Natural killer cell (primary cell): ENCODE data around the gene ARHGAP26. TPM values are rescaled to one million over a fixed set of nuclear protein-coding genes. Genes with fewer than 3 reads are reported as not detected.
A peak's percentile ranks its signal among the peaks of the same experiment; 100 is the strongest.

ENCODE experiments used
- ATAC-seq, 3 donors: fragments of 150-1000 bp in 2 of 3; fragments of 200-7000 bp in 1 of 3; cut with Tn5 transposase; 1 replicate in 1 of 3; 2 replicates in 2 of 3; pipeline ENCODE4 v1.10.0; 2021; ENCODE audit warnings: mild to moderate bottlenecking in 2 of 3, moderate library complexity in 2 of 3
- DNase-seq, 2 donors: peaks; one replicate each; pipeline versions ENCODE4 v3.0.0 to v3.0.0-alpha.2; 2013 to 2021; ENCODE audit warnings: mixed read lengths in 1 of 2
- H3K27ac ChIP-seq: one replicate; pipeline ENCODE4 v1.5.1; 2013; ENCODE audit warnings: mild to moderate bottlenecking, low read length
- H3K27me3 ChIP-seq: one replicate; pipeline ENCODE4 v1.6.1; 2013; ENCODE audit warnings: low read length; ENCODE audit not compliant: control insufficient read depth, insufficient read depth
- H3K36me3 ChIP-seq: one replicate; pipeline ENCODE4 v1.6.1; 2013; ENCODE audit warnings: low read length; ENCODE audit not compliant: control insufficient read depth, insufficient read depth
- H3K4me1 ChIP-seq: one replicate; pipeline ENCODE4 v1.6.1; 2013; ENCODE audit warnings: low read length; ENCODE audit not compliant: control insufficient read depth, insufficient read depth
- H3K4me3 ChIP-seq: one replicate; pipeline ENCODE4 v1.5.1; 2013; ENCODE audit warnings: low read length
- H3K9me3 ChIP-seq: one replicate; pipeline ENCODE4 v1.6.1; 2013; ENCODE audit warnings: low read length; ENCODE audit not compliant: control insufficient read depth, insufficient read depth
- H3K27ac Mint-ChIP-seq, 2 donors: one replicate each; pipeline ENCODE4 v1.8.0; 2022; ENCODE audit warnings: mild to moderate bottlenecking in 2 of 2, mixed read lengths in 2 of 2, moderate library complexity in 1 of 2
- H3K27me3 Mint-ChIP-seq, 2 donors: one replicate each; pipeline ENCODE4 v1.8.0; 2022; ENCODE audit warnings: low read depth in 2 of 2, mixed read lengths in 2 of 2
- H3K36me3 Mint-ChIP-seq: one replicate; pipeline ENCODE4 v1.8.0; 2022; ENCODE audit warnings: mixed read lengths
- H3K4me1 Mint-ChIP-seq, 2 donors: one replicate each; pipeline ENCODE4 v1.8.0; 2022; ENCODE audit warnings: mixed read lengths in 2 of 2
- H3K4me3 Mint-ChIP-seq: one replicate; pipeline ENCODE4 v1.8.0; 2022; ENCODE audit warnings: mild to moderate bottlenecking, moderate library complexity, mixed read lengths
- H3K9me3 Mint-ChIP-seq, 2 donors: one replicate each; pipeline ENCODE4 v1.8.0; 2022; ENCODE audit warnings: mixed read lengths in 2 of 2
- WGBS: methylation state at CpG from one replicate; pipeline ENCODE4 v1.1.7; 2013; ENCODE audit warnings: missing lambda C conversion rate; ENCODE audit not compliant: insufficient coverage; 5-methylcytosine and 5-hydroxymethylcytosine counted together
- intact Hi-C: fragments of 100-400 bp; cut with micrococcal nuclease; formaldehyde crosslinking; loops from one replicate; pipeline ENCODE4 v1.14.2; 2022
- total RNA-seq, 4 donors: library from RNA; stranded (reverse); fragments of 120-200 nt in 1 of 4; gene quantifications; one replicate each; pipeline versions ENCODE4 v1.2.3 to v1.2.4, GENCODE V29; 2013 to 2022
- TF ChIP-seq, protein P1 (sequence below): fragments of 200-600 bp; IDR thresholded peaks from one replicate; pipeline ENCODE4 v1.8.0; 2022; ENCODE audit warnings: antibody characterized with exemption

ARHGAP26 gene
- total RNA-seq, 3 donors from 2014 or later (not counting 1 experiment from before 2014, with no cell fraction given), result 153 to 159 (median 158) TPM

DNA sequence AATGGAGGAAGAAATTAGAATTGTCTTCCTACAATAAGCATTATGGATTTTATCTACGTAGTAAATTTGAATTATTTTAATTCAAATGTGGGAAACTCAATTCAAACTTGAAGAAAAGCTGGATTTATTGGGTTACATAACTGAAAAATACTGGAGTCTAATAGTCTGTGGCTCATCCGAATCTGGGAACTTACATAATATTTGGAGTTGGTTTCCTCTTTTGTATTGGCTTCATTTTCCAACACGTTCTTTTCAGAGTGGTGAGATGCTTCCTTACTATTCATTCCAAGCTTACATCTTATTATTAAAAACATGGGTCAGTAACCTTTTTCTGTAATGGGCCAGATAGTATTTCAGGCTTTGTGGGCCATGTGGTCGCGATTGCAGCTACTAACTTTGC lies 164.8 kb downstream of the ARHGAP26 start:
- H3K4me3 ChIP-seq, result no peak overlapping the region
- Mint-ChIP-seq H3K27ac (peak overlapping the region; percentile 81 to 98), H3K36me3 (no peaks in the 10 kb centered on the region), H3K27me3 (no peaks in the 10 kb centered on the region), H3K4me3 (peak overlapping the region; percentile 58), H3K9me3 (no peaks in the 10 kb centered on the region), H3K4me1 (peaks cover 69 to 82% of the 10 kb centered on the region in 2 donors)
- peaks cover 18% of the 10 kb centered on the region for H3K36me3 ChIP-seq
- TF ChIP-seq, protein P1, sequence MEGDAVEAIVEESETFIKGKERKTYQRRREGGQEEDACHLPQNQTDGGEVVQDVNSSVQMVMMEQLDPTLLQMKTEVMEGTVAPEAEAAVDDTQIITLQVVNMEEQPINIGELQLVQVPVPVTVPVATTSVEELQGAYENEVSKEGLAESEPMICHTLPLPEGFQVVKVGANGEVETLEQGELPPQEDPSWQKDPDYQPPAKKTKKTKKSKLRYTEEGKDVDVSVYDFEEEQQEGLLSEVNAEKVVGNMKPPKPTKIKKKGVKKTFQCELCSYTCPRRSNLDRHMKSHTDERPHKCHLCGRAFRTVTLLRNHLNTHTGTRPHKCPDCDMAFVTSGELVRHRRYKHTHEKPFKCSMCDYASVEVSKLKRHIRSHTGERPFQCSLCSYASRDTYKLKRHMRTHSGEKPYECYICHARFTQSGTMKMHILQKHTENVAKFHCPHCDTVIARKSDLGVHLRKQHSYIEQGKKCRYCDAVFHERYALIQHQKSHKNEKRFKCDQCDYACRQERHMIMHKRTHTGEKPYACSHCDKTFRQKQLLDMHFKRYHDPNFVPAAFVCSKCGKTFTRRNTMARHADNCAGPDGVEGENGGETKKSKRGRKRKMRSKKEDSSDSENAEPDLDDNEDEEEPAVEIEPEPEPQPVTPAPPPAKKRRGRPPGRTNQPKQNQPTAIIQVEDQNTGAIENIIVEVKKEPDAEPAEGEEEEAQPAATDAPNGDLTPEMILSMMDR, result no peak
- ATAC-seq (no peak), DNase-seq (no peak)
- peaks cover 24% of the 10 kb centered on the region for H3K4me1 ChIP-seq
- intact Hi-C loops, result no loop called here
- 89% methylated on average over 3 of the region's 5 CpGs for WGBS
- no peaks in the 10 kb centered on the region for H3K9me3 ChIP-seq
- H3K27me3 ChIP-seq, result no peaks in the 10 kb centered on the region
- no peak overlapping the region for H3K27ac ChIP-seq

DNA sequence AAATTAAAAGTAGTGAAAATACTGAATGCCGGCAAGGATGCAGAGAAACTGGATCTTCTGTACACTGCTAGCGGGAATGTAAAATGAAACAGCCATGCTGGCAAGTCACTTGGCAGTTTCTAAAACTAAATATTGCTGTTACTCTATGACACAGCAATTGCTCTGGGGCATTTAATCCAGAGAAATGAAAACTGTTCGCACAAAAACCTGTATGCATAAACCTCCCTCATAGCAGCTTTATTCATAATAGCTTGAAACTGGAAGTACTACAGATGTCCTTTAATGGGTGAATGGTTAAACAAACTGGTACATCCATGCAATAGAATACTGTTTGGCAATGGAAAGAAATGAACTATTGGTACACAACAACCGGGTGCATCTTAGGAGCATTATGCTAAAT lies 167.2 kb downstream of the ARHGAP26 start:
- H3K27me3 ChIP-seq, result no peaks in the 10 kb centered on the region
- WGBS, result 96% methylated on average over 3 of the region's 4 CpGs
- H3K4me1 ChIP-seq, result peaks cover 7% of the 10 kb centered on the region
- H3K36me3 ChIP-seq, result peaks cover 14% of the 10 kb centered on the region
- peak overlapping the region in 1 of 2 donors; percentile 63 for H3K27ac Mint-ChIP-seq
- H3K4me3 Mint-ChIP-seq, result no peak overlapping the region
- TF ChIP-seq, protein P1, result no peak
- no peak overlapping the region for H3K27ac ChIP-seq
- ATAC-seq, result no peak
- DNase-seq, result no peak
- H3K4me3 ChIP-seq, result no peak overlapping the region
- intact Hi-C loops, result no loop called here
- no peaks in the 10 kb centered on the region for H3K9me3 ChIP-seq
- H3K9me3 Mint-ChIP-seq, result no peaks in the 10 kb centered on the region
- no peaks in the 10 kb centered on the region for H3K27me3 Mint-ChIP-seq
- H3K4me1 Mint-ChIP-seq, result peaks cover 55 to 68% of the 10 kb centered on the region in 2 donors
- H3K36me3 Mint-ChIP-seq, result no peaks in the 10 kb centered on the region

DNA sequence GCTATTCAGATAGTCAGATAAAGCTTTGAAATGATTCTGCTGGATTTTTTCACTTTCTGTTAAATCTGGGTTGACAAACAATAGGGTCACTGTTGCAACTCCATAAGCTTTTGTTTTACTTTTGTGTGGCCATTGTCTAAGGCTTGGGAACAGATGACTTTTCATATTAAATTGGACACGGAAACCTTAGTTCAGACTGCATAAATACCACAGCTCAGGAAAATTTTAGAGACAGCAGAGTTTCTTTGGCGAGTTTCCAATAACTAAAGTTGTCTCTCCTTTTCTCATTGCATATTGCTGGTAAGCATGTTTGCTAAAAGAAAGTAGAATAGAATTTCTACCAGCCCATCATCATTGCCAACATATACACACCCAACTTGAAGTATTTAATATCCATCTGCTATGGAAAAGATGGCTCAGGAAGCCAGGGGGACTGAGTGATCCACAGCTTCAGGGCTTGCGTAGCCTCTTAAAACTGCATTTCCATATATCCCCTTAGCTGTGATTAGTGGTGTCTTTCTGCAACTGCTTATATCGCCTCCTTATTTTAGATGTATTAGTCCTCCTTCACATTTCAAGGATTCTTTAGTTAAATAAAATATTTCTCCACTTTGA lies 168.2 kb downstream of the ARHGAP26 start:
- WGBS, result 94% methylated on average over 4 of the region's 4 CpGs
- H3K27me3 ChIP-seq, result no peaks in the 10 kb centered on the region
- H3K27ac ChIP-seq, result no peak overlapping the region
- Mint-ChIP-seq H3K36me3 (no peaks in the 10 kb centered on the region), H3K27me3 (no peaks in the 10 kb centered on the region), H3K27ac (peak overlapping the region in 1 of 2 donors; percentile 63), H3K4me3 (no peak overlapping the region), H3K9me3 (no peaks in the 10 kb centered on the region), H3K4me1 (peaks cover 59 to 69% of the 10 kb centered on the region in 2 donors)
- DNase-seq, result no peak
- ATAC-seq, result no peak
- peaks cover 6% of the 10 kb centered on the region for H3K4me1 ChIP-seq
- intact Hi-C loops, result no loop called here
- TF ChIP-seq, protein P1, result no peak
- H3K4me3 ChIP-seq, result no peak overlapping the region
- H3K36me3 ChIP-seq, result peaks cover 4% of the 10 kb centered on the region
- no peaks in the 10 kb centered on the region for H3K9me3 ChIP-seq

DNA sequence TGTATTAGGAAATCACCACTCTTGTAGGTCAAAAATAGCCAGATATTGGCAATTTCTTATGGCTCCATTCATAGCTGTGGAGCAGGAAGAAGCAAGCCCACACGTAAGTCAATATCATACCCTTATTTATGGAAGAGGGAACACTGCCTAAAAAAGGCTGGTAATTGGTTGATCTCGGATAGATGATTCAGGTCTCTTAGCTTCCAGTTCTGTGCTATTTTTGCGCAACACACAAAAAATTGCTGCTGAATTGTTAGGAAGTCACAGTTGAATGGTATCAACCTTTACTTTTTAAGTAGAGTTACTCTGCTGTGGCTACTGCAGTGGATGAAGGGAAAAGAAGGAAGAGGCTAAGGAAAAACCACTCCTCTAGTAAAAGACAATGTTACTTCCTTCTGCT lies 168.8 kb downstream of the ARHGAP26 start:
- Mint-ChIP-seq H3K36me3 (no peaks in the 10 kb centered on the region), H3K9me3 (no peaks in the 10 kb centered on the region)

More for the DNA sequence above, 168.8 kb downstream of the ARHGAP26 start:
- intact Hi-C loops, result no loop called here
- peaks cover 52 to 68% of the 10 kb centered on the region in 2 donors for H3K4me1 Mint-ChIP-seq
- TF ChIP-seq, protein P1, result no peak
- no peaks in the 10 kb centered on the region for H3K27me3 Mint-ChIP-seq
- 90% methylated on average over 2 of the region's 3 CpGs for WGBS
- DNase-seq, result no peak
- no peak overlapping the region for H3K4me3 ChIP-seq
- H3K27ac Mint-ChIP-seq, result peak overlapping the region in 1 of 2 donors; percentile 14
- no peak overlapping the region for H3K27ac ChIP-seq
- no peak for ATAC-seq
- H3K9me3 ChIP-seq, result no peaks in the 10 kb centered on the region
- H3K4me3 Mint-ChIP-seq, result no peak overlapping the region
- H3K36me3 ChIP-seq, result peaks cover under 1% of the 10 kb centered on the region
- no peaks in the 10 kb centered on the region for H3K27me3 ChIP-seq
- peaks cover 3% of the 10 kb centered on the region for H3K4me1 ChIP-seq
